ENCODE data around the gene PPIH.

- TF ChIP-seq, protein P1, sequence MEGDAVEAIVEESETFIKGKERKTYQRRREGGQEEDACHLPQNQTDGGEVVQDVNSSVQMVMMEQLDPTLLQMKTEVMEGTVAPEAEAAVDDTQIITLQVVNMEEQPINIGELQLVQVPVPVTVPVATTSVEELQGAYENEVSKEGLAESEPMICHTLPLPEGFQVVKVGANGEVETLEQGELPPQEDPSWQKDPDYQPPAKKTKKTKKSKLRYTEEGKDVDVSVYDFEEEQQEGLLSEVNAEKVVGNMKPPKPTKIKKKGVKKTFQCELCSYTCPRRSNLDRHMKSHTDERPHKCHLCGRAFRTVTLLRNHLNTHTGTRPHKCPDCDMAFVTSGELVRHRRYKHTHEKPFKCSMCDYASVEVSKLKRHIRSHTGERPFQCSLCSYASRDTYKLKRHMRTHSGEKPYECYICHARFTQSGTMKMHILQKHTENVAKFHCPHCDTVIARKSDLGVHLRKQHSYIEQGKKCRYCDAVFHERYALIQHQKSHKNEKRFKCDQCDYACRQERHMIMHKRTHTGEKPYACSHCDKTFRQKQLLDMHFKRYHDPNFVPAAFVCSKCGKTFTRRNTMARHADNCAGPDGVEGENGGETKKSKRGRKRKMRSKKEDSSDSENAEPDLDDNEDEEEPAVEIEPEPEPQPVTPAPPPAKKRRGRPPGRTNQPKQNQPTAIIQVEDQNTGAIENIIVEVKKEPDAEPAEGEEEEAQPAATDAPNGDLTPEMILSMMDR (IDR thresholded peaks at IDR 0.05; ENCODE audit: borderline replicate concordance, extremely low read depth, low read length, poor library complexity, severe bottlenecking), result no peak
- TF ChIP-seq EZH2 (IDR thresholded peaks at IDR 0.05; ENCODE audit: borderline replicate concordance, low read depth, low read length, severe bottlenecking), result no peak
These were observed 37.9 kb upstream of the PPIH start for GRCh38 chr1:42620307-42620706.
